Dedifferentiated amniotic fluid mesenchymal stem cell (primary cell): ENCODE results near the gene KCNC3.

Experiments
- DNase-seq: peaks from one replicate; pipeline ENCODE4 v3.0.0-alpha.2; 2016; ENCODE audit errors: extremely low spot score

Gene KCNC3

DNA sequence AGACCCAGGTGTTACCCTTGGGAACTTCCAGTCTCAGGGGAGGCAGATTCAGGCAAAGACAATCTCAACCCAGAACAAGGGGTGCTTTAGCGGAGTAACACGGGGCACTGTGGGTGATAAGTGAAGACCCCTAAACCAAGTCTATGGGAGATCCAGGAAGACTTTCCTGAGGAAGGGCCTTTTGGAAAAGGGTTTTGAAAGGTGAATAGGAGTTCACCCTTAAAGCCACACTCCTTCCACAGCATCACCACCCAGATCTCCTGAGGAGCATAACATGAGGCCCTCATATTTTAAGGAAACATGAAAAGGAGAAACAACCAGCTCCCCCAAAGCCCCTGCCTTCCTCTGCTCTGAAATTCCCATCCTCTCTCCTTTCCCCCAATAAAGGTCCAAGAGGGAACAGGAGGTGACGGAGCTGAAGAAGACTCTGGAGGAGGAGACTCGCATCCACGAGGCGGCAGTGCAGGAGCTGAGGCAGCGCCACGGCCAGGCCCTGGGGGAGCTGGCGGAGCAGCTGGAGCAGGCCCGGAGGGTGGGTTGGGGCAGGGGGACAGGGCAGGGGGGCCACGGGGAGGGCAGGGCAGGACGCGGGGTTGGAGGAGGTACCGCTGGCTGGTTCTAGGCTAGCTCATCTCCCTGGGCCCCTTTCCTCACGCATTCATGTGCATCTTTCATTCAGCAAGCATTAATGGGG, 52.7 kb downstream of the KCNC3 start:
- DNase-seq, result no peak

DNA sequence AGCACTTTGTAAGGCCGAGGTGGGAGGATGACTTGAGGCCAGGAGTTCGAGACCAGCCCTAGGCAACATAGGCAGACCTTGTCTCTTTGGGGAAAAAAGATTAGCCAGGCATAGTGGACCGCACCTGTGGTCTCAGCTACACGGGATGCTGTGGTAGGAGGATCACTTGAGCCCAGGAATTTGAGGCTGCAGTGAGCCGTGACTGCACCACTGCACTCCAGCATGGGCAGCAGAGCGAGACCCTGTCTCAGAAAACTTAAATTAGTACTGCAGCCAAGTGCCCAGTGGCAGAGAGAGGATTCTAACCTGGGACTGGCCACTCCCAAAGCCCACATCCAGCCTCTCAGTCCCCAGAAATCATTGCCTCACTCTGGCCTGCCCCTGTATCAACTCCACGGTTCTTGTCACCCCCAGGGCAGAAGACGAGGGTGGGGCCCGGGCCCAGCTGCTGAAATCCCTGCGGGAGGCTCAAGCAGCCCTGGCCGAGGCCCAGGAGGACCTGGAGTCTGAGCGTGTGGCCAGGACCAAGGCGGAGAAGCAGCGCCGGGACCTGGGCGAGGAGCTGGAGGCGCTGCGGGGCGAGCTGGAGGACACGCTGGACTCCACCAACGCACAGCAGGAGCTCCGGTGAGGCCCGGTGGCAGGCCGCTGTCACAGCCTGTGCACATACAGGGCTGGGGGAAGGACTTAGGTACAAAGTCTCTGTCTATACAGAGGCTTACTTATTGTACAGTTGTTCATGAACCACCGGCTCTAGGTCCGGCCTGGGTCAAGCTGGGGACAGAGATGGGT, 53.4 kb downstream of the KCNC3 start:
- DNase-seq, result no peak

DNA sequence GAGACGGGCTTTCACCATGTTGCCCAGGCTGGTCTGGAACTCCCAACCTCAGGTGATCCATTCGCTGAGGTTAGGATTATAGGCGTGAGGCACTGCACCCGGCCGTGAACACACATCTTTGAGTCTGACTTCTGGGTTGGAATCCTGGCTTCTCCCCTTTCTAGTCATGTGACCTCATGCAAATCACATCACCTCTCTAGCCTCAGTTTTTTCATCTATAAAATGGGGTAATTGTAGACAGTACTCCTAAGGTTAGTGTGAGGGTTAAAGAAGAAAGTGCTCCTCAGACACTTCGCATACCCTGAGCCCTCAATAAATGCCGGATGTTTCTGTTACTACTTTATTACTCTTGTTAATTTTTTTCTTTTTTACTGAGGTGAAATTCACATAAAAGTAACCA, 55.4 kb downstream of the KCNC3 start:
- no peak for DNase-seq

- no peak for DNase-seq
Observed at GRCh38 chr19:50272263-50272897, 56.8 kb downstream of the KCNC3 start.

DNA sequence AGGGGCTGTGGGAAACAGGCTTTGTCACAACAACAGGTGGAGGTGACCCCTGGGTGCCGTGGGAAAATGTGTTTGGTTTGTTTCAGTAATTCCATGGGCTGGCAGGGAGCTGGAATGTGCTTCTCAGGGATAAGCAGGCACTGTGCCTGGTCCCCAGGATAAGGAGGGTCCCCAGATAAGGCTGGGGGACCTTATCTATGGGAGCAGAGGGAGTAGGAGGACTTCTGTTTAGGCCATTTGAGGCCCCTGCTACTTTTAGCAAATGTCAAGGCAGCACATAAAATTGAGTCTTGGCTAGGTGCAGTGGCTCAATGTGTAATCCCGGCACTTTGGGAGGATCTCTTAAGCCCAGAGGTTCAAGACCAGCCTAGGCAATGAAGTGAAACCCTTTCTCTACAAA, 59.5 kb downstream of the KCNC3 start:
- no peak for DNase-seq

DNA sequence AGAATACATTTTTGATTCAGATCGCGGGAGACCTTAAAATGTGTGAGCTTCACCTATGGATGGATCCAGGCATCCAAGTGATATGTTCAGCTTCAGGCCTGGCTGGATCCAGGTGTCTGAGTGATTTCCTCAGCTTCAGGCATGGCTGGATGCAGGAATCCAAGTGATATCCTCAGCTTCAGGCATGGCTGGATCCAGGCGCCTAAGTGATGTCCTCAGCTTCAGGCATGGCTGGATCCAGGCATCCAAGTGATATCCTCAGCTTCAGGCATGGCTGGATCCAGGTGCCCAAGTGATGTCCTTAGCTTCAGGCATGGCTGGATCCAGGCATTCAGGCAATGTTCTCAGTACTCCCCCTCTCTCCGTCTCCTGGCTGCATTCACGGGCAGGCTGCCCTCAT, 60.7 kb downstream of the KCNC3 start:
- no peak for DNase-seq

- DNase-seq, result no peak
Observed at GRCh38 chr19:50268041-50268440, 61.1 kb downstream of the KCNC3 start.

DNA sequence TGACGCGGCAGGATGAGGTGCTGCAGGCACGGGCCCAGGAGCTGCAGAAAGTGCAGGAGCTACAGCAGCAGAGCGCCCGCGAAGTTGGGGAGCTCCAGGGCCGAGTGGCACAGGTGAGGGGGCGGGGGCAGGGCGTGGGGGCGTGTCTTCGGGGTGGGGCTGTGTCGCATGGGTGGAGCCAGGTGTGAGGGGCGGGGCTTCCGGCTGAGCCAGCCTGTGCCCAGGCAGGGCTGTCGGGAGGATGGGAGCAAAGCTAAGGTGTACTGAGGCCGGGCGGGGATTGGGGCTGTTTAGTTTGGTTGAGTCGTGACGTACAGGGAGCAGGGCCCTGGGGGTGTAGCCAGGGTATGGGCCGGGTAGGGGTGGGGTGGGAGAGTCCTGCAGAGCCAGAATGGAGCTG, 62.3 kb downstream of the KCNC3 start:
- no peak for DNase-seq

DNA sequence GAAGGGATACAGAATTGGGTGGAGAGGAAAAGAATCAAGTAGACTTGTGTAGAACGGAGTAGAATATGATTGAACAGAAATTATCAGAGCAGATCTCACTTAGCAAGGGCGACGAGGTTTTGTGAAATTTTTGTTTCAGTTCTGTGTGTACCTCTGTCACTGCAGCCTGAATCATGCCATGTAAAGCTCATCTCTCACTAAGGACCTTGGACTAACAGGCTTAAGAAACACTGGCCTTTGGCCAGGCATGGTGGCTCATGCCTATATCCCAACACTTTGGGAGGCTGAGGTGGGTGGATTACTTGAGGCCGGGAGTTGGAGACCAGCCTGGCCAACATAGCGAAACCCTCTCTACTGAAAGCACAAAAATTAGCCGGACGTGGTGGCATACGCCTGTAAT, 63.1 kb downstream of the KCNC3 start:
- DNase-seq, result no peak

- no peak for DNase-seq
Observed at GRCh38 chr19:50264483-50265186, 64.5 kb downstream of the KCNC3 start.

- DNase-seq, result no peak
Observed at GRCh38 chr19:50263176-50263575, 66.0 kb downstream of the KCNC3 start.
